ENCODE measurements around the gene SMIM44. TPM values are rescaled to one million over a fixed set of nuclear protein-coding genes. Genes with fewer than 3 reads are reported as not detected.

Gene SMIM44
- not detected in 2 replicates for total RNA-seq

DNA sequence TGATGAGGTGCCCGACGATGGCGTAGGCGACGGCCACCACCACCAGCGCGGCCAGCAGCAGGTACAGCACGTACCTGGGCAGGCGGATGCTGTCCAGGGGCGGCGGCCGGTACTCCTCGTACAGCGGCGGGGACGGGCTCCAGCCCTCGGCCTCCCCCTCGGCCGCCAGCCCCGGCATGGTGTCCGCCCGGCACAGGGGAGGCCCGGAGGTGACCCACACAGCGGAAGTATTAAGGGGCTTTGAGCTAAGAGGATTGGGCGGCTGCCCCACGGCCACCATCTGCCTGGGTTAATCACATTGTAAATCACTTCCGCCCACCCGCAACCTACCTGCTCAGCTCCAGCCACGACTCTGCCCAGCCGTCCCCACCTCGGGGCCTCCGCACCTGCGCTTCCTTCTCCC is at the start of gene SMIM44:
SMIM44 (minus strand) TSS at position 216 of the 403 bp plus-strand sequence; CDS start at position 178, 38 bp downstream.
- Histone ChIP-seq H3K9me3 (ENCODE audit: low read depth, low read length) (no peaks in the 10 kb centered on the region), H3K27ac (ENCODE audit: low read depth, low read length) (no peak within 1 kb of the TSS), H3K4me3 (ENCODE audit: insufficient read depth, low read length) (no peak within 1 kb of the TSS), H3K4me1 (ENCODE audit: insufficient read depth, low read length) (no peaks in the 10 kb centered on the region), H3K36me3 (ENCODE audit: insufficient read depth, low read length) (no peaks in the 10 kb centered on the region), H3K27me3 (ENCODE audit: insufficient read depth, low read length) (peaks cover 41% of the 10 kb centered on the region), H3K4me2 (ENCODE audit: insufficient read depth, low read length) (no peak within 1 kb of the TSS), H3K79me2 (ENCODE audit: insufficient read depth, low read length) (no peaks in the 10 kb centered on the region), H4K20me1 (ENCODE audit: insufficient read depth, low read length) (no peaks in the 10 kb centered on the region), H2AFZ (ENCODE audit: low read length) (no peak within 1 kb of the TSS)
- TF ChIP-seq, protein P1, sequence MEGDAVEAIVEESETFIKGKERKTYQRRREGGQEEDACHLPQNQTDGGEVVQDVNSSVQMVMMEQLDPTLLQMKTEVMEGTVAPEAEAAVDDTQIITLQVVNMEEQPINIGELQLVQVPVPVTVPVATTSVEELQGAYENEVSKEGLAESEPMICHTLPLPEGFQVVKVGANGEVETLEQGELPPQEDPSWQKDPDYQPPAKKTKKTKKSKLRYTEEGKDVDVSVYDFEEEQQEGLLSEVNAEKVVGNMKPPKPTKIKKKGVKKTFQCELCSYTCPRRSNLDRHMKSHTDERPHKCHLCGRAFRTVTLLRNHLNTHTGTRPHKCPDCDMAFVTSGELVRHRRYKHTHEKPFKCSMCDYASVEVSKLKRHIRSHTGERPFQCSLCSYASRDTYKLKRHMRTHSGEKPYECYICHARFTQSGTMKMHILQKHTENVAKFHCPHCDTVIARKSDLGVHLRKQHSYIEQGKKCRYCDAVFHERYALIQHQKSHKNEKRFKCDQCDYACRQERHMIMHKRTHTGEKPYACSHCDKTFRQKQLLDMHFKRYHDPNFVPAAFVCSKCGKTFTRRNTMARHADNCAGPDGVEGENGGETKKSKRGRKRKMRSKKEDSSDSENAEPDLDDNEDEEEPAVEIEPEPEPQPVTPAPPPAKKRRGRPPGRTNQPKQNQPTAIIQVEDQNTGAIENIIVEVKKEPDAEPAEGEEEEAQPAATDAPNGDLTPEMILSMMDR (IDR thresholded peaks at IDR 0.05; ENCODE audit: extremely low read depth, low read depth, low read length): no peak
- DNase-seq (ENCODE audit: insufficient read length, low spot score, missing footprints): no peak

DNA sequence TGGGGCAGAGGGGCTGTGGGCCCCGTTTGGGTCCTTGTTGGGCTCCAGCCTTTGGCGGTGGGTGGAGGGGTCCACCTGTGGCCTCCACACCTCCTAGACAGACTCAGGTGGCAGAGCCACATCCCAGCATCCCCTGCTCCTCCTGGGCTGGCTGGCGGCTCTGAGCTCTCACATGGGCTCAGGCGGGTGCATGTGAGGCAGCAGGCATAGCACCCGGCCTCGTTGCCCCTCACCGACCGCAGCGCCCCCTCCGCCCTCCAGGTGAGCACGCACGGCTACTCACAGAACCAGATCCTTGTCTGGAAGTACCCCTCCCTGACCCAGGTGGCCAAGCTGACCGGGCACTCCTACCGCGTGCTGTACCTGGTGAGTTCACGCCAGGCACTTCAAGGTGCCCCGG is 49.8 kb upstream of the SMIM44 start:
- DNase-seq (ENCODE audit: insufficient read length, low spot score, missing footprints): peak; percentile 86
- peaks cover 13% of the 10 kb centered on the region for H4K20me1 ChIP-seq (ENCODE audit: insufficient read depth, low read length)
- no peaks in the 10 kb centered on the region for H3K4me1 ChIP-seq (ENCODE audit: insufficient read depth, low read length)
- H3K4me3 ChIP-seq (ENCODE audit: insufficient read depth, low read length): no peak overlapping the region
- H3K79me2 ChIP-seq (ENCODE audit: insufficient read depth, low read length): peaks cover 3% of the 10 kb centered on the region
- H3K9me3 ChIP-seq (ENCODE audit: low read depth, low read length): no peaks in the 10 kb centered on the region
- no peaks in the 10 kb centered on the region for H3K27me3 ChIP-seq (ENCODE audit: insufficient read depth, low read length)
- H3K27ac ChIP-seq (ENCODE audit: low read depth, low read length): no peak overlapping the region
- H3K4me2 ChIP-seq (ENCODE audit: insufficient read depth, low read length): no peak overlapping the region
- TF ChIP-seq, protein P1 (IDR thresholded peaks at IDR 0.05; ENCODE audit: extremely low read depth, low read depth, low read length): no peak
- peaks cover 40% of the 10 kb centered on the region for H3K36me3 ChIP-seq (ENCODE audit: insufficient read depth, low read length)
- no peak overlapping the region for H2AFZ ChIP-seq (ENCODE audit: low read length)

GRCh38 chr19:3532154-3532786 is 49.0 kb upstream of the SMIM44 start:
- Histone ChIP-seq H3K79me2 (ENCODE audit: insufficient read depth, low read length) (peaks cover 4% of the 10 kb centered on the region), H3K4me3 (ENCODE audit: insufficient read depth, low read length) (no peak overlapping the region), H3K9me3 (ENCODE audit: low read depth, low read length) (no peaks in the 10 kb centered on the region), H3K4me2 (ENCODE audit: insufficient read depth, low read length) (no peak overlapping the region), H3K27me3 (ENCODE audit: insufficient read depth, low read length) (no peaks in the 10 kb centered on the region), H3K4me1 (ENCODE audit: insufficient read depth, low read length) (no peaks in the 10 kb centered on the region), H4K20me1 (ENCODE audit: insufficient read depth, low read length) (peaks cover 15% of the 10 kb centered on the region), H2AFZ (ENCODE audit: low read length) (no peak overlapping the region), H3K36me3 (ENCODE audit: insufficient read depth, low read length) (peaks cover 45% of the 10 kb centered on the region), H3K27ac (ENCODE audit: low read depth, low read length) (no peak overlapping the region)
- TF ChIP-seq, protein P1 (IDR thresholded peaks at IDR 0.05; ENCODE audit: extremely low read depth, low read depth, low read length): no peak
- peak; percentile 81 for DNase-seq (ENCODE audit: insufficient read length, low spot score, missing footprints)

DNA sequence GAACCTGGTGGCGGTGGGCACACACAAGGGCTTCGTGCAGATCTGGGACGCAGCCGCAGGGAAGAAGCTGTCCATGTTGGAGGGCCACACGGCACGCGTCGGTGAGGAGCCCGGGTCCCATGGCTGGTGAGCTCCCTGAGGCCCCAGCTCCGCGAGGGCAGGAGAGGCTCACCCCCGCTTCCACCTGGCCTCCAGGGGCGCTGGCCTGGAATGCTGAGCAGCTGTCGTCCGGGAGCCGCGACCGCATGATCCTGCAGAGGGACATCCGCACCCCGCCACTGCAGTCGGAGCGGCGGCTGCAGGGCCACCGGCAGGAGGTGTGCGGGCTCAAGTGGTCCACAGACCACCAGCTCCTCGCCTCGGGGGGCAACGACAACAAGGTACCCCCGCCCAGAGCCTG is 48.5 kb upstream of the SMIM44 start:
- Histone ChIP-seq H2AFZ (ENCODE audit: low read length) (no peak overlapping the region), H3K4me3 (ENCODE audit: insufficient read depth, low read length) (no peak overlapping the region), H3K4me1 (ENCODE audit: insufficient read depth, low read length) (no peaks in the 10 kb centered on the region), H3K4me2 (ENCODE audit: insufficient read depth, low read length) (no peak overlapping the region), H3K27me3 (ENCODE audit: insufficient read depth, low read length) (no peaks in the 10 kb centered on the region), H3K36me3 (ENCODE audit: insufficient read depth, low read length) (peaks cover 51% of the 10 kb centered on the region), H4K20me1 (ENCODE audit: insufficient read depth, low read length) (peaks cover 21% of the 10 kb centered on the region), H3K27ac (ENCODE audit: low read depth, low read length) (no peak overlapping the region), H3K9me3 (ENCODE audit: low read depth, low read length) (no peaks in the 10 kb centered on the region), H3K79me2 (ENCODE audit: insufficient read depth, low read length) (peaks cover 7% of the 10 kb centered on the region)
- no peak for DNase-seq (ENCODE audit: insufficient read length, low spot score, missing footprints)
- TF ChIP-seq, protein P1 (IDR thresholded peaks at IDR 0.05; ENCODE audit: extremely low read depth, low read depth, low read length): no peak

All from osteoblast (primary cell).